RWPE1 (cell line): ENCODE data around the gene LARGE1.

ENCODE experiments used
- CTCF ChIA-PET: fragments of 350-600 bp; sonication (Branson Sonifier 250); formaldehyde crosslinking; extraction: SDS; loops from one replicate; lab custom pipeline; 2021; lab: Yijun Ruan, JAX
- POLR2A ChIA-PET: fragments of 400-600 bp; formaldehyde crosslinking; extraction: SDS; loops from one replicate; lab custom pipeline; 2020; ENCODE audit warnings: antibody characterized with exemption; ENCODE audit not compliant: low non-redundant PET; lab: Yijun Ruan, JAX
- DNase-seq: peaks from one replicate; pipeline ENCODE4 v3.0.0; 2012; ENCODE audit warnings: low spot score
- H3K27ac ChIP-seq: fragments of 450-650 bp; 2 replicates; pipeline ENCODE4 v1.5.1; 2017
- TF ChIP-seq, protein P1 (sequence below): fragments of 450-650 bp; conservative IDR thresholded peaks from 2 replicates; pipeline ENCODE4 v1.5.1; 2017; ENCODE audit warnings: low read depth, mild to moderate bottlenecking

The LARGE1 gene

DNA sequence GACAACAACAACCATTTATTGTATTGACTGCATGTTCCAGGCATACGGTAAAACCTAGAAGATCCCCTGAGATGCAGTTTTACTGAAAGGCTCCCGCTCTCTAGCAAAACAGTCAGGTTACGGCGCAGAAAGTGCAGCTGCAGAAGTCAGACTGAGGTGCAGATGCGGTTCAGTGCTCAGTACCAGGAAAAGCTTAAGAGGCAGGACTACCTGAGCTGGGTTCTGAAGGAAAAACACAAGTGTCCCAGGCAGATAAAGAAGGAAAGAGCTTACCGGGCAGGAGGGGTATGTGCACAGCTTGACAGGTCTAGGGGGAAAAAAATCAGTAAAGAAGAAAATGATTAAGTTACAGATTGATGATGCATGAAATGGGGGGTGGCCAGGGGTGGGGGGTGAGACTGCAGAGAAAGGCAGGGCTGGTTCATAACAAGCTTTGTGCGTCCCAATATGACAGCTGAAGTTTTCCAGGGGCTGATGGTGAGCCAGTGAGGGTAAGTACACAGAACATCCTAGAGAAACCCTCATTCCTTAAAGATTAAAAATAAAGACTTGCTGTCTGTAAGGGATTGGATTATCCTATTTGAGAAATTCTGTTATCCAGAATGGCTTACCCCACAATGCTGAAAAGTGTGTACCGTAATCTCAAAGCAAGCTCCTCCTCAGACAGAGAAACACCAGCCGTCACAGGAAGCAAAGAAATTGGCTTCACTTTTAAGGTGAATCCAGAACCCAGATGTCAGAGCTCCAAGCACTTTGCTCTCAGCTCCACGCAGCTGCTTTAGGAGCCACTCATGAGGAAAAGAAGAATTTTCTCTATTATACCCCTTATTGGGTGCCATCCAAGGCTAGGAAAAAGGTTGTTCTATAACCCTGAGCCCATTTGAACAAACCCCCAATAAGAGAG, 11.9 kb downstream of the LARGE1 start:
- no peak overlapping the region for H3K27ac ChIP-seq
- ChIA-PET POLR2A (no interaction called here), CTCF (interaction anchor here (0.6 kb wide), 1 partner anchor 278 kb away, joined by 4 read pairs; no protein-coding TSS in a partner anchor)
- DNase-seq, result no peak
- TF ChIP-seq, protein P1, sequence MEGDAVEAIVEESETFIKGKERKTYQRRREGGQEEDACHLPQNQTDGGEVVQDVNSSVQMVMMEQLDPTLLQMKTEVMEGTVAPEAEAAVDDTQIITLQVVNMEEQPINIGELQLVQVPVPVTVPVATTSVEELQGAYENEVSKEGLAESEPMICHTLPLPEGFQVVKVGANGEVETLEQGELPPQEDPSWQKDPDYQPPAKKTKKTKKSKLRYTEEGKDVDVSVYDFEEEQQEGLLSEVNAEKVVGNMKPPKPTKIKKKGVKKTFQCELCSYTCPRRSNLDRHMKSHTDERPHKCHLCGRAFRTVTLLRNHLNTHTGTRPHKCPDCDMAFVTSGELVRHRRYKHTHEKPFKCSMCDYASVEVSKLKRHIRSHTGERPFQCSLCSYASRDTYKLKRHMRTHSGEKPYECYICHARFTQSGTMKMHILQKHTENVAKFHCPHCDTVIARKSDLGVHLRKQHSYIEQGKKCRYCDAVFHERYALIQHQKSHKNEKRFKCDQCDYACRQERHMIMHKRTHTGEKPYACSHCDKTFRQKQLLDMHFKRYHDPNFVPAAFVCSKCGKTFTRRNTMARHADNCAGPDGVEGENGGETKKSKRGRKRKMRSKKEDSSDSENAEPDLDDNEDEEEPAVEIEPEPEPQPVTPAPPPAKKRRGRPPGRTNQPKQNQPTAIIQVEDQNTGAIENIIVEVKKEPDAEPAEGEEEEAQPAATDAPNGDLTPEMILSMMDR, result no peak

DNA sequence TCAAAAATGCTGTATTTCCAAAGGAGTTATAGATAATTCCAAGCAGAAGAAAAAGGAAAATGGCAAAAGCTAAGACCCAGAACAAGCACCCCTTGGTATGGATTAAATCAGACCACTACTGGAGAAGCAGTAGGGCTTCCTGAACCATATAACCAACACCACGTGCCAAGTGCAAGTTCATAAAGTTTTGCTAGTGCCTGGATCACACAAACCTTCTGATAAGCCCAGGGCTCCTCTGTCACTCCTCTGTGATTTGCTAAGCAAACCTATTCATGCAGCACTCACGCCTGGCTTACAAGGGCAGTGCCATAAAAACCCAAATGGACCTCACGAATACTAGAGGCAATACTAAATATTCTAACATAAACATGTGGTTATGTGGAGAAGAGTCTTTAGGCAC, 13.3 kb downstream of the LARGE1 start:
- no peak for DNase-seq
- TF ChIP-seq, protein P1, result no peak
- ChIA-PET POLR2A (no interaction called here), CTCF (no interaction called here)
- no peak overlapping the region for H3K27ac ChIP-seq

DNA sequence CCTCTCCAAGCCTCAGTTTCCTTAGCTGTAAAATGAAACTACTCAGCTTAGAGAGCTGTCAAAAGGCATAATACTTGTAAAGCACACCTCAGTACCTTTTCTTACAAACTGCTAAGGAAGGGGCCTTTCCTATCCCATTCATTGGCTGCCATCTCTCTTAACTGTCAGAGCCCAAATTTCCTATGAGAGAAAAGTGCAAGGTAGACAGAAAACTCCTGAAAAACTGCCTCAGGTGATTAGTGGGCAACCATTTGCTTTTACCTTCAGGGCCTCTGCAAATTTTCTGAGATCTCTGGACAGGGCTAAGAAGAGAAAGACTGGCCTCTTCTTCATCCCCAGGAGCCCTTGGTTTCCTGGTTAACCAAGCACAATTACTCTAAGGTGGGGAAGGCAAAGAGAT, 13.8 kb downstream of the LARGE1 start:
- POLR2A ChIA-PET, result no interaction called here
- CTCF ChIA-PET, result no interaction called here
- TF ChIP-seq, protein P1, result no peak
- DNase-seq, result no peak
- H3K27ac ChIP-seq, result no peak overlapping the region

DNA sequence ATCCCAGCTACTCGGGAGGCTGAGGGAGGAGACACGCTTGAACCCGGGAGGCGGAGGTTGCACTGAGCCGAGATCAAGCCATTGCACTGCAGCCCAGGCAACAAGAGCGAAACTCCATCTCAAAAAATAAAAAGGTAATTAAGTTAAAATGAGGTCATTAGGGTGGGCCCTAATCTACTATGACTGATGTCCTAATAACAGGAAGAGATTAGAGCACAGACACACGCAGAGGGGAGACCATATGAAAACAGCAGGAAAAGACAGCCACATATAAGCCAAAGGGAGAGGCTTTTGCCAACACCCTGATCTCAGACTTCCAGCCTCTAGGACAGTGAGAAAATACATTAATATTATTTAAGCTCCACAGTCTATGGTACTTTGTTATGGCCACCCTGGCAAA, 17.3 kb downstream of the LARGE1 start:
- POLR2A ChIA-PET, result no interaction called here

DNA sequence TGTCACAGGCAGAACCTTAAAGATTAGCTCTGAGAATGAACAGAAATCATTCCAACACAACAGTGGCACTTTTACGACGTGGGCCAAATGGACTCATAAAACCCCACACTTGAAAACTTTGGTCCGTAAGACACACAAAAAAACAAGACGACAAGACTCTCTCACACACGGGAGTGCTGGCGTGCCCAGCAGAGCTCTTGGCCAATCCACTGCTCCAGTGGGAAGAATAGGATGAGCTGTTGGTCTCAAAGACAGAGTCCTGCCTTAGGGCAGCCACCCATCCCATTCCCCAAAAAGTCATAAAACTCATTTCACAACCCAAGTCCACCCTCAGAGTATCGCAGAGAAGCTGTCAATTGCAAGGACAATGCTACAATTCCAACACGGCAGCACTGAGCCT, 18.2 kb downstream of the LARGE1 start:
- CTCF ChIA-PET, result no interaction called here
- TF ChIP-seq, protein P1, result no peak
- H3K27ac ChIP-seq, result no peak overlapping the region

More for the DNA sequence above, 17.3 kb downstream of the LARGE1 start:
- CTCF ChIA-PET, result no interaction called here
- no peak overlapping the region for H3K27ac ChIP-seq
- no peak for DNase-seq
- TF ChIP-seq, protein P1, result no peak

DNA sequence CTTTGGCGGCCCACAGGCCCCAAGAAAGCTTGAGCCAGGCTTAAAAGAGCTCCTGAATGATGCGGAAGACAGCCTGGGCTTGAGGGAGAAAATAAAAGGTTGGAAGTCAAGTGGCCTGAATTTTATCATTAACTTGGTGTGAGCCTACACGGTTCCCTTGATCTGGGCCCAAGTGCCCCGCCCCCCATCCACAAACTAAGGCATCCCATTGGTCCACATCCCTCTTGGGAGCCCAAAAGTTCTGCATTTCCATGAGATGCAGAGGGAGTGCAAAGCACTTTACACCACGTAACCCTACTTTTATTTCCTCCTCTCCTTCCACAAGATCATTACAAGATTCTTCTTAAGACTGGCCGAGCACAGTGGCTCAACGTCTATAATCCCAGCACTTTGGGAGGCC, 22.2 kb downstream of the LARGE1 start:
- TF ChIP-seq, protein P1, result no peak
- no peak for DNase-seq
- ChIA-PET CTCF (no interaction called here), POLR2A (no interaction called here)
- no peak overlapping the region for H3K27ac ChIP-seq

More for the DNA sequence above, 18.2 kb downstream of the LARGE1 start:
- DNase-seq, result no peak
- POLR2A ChIA-PET, result no interaction called here
